NCI-H524 (cell line): Measurements from ENCODE around the gene CST9L.
"Not testable (repeated sequence)": the region's sequence is repeated elsewhere in the genome, so short reads cannot be mapped to it uniquely, and the experiment has no call there.

ENCODE experiments used
- DNase-seq, 2 experiments: peaks; one replicate each; lab custom pipeline; 2025; lab: John Stamatoyannopoulos, UW

The CST9L gene

DNA sequence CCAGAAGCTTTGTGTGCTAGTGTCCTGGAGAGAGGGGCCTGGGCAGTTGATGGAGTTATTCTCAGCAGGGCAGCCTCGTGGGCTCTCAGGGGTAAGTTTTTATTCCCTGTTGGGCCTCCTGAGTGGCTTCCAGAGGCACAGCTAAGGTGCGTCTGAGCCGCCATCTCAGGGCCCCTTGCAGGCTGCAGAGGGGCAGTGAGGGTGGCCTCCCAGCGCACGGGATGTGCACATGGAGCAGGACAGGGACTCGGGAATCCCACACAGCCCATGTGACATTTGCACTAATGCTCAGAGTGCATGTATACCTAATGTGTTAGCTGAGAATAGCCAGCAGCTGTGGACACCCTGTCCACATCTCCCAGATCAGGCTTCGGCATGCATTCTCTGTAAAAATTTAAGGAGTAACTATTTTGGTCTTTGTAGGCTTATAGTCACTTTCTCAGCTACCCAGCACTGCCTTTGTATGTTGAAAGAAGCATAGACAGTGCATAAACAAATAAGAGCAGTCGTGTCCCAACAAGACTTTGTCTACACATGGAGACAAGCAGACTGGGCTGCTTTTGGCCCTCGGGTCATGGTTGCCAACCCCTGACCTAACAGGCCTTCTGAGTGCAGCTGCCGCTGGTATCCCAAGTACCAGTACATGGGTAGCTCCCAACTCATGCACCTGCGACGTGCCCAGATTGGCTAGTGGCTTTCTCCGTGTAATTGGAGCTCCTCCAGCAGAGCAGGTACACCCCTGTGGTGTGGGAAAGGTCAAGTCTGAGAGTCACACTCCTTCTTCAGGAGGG is 18.6 kb upstream of the CST9L start:
- no peak for DNase-seq

DNA sequence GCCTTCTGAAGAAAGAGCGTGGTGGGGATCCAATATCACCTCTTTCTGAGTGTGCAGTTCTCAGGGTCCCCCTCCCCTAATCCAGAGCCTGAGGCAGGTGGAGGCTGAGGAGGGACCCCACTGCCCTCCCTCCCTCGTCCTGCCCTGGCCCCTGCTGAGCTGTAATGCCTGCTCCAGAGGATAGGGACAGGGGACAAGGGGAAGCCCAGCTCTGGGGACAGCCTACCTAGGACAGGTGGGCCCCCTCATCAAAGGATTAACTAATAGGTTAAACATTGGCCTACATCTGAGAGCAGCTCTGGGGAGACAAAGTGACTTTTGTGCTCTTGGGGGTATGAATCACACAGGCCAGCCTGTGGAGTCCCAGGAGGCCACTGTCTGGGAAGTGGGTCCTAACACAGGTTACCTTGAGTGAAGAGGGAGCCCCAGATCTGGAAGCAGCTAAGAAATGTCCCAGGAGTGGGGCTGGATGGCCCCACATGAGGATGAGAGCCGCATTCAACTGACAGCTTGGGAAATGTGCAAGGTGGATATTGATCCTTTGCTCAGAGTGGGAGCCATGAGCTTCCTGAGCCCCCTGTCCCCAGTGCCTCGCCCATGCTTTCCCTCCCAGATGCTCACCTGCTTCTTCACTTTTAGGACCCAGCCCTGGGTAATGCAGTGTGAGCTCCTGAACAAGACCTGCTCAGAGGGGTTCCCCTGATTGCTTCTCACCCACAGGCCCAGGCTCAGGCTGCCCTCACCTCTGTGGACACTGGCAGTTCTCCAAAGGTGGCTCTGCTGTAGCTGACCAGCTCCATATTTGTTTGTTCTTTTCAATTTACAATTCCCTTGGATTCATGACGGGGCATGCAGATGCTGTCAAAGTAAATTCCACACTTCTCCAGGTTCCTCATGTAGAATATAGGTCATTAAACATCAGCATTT is 17.8 kb upstream of the CST9L start:
- DNase-seq, result no peak

DNA sequence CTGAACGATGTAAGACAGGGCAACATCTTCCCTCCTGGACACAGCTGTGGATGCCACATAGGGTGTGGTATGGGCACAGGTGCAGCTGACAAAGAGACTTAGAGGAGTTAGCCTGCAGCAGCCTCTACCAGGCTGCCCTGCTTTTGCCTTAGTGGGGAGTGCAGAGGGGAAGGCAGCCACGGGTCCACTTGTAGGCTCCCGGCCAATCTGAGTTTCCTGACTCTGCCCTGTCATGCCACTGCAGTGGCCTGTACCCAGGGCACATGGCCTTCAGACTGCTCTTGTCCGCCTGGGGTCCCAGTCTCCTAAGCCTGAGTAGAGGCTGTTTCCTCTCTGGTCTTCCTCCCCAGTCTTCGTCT is 17.1 kb upstream of the CST9L start:
- DNase-seq, result no peak

DNA sequence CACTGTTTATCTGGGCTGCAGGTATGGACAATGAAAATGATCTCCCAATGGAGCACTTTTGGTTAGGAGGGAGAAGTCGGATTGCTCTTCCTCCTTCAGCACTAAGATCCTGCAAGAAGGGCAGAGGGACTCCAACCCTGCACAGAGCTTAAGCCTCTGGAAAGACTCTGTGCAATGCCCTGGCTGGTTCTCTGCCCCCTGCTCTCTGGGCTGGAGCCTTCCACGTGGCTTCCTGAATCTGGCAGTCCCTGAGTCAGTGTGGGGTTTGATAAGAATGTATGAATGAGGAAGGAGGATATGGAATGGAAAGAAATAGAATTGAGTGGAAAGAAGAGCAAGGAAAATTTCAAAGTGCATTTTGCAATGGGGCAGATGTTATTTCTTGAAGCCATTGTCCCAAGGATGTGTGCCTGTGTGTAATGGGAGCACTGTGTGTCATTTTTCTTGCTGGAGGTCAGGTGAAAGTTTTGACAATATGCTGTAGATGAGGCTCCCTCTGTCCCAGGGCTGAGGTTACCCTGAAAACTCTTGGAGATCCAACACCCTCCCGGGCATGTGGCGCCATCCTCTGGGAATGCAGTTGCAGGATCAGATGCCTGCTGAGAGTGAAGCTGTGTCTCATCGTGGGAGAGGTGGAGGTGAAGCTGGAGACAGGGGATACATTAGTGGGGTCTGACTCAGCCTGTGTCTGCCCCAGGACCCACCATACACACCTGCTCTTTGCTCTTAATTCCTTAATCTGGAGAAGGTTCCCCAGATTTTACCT is 16.3 kb upstream of the CST9L start:
- no peak for DNase-seq

DNA sequence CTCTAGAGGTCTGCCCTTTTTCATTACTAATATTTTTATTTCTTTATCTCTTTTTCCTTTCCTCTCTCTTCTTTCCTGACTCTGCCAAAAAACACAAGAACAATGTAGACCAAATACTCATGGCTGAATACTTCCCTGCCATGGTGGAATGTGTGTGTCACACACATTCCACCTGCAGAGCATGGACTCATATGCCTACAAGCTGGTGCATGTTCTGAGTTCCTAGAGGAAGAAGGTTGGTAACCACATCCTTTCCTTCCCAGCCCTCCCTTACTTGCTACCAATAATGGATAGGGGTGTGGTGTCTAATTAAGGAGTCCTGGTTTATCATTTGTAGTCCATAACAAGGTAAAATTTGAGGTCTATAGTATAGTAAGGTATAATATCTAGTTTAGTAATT is 15.2 kb upstream of the CST9L start:
- DNase-seq, result no peak

DNA sequence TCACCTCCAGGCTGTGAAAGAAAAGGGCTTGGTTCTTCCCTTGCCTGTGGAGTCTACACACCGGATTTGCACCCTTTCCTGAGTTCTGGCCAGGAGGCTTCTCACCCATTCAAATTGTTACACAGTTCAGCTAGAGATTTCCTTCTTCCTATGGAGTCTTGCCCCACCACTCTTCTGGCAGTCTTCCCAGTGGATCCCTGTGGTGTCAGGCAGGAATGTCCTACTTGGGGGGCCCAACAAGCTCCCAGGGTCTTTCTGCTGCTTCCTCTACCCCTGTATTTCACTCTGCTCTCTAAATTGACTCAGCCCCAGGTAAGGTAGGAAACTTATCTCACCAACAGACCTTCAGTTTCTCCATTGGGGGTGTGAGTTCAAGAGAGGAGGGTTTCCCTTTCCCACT is 14.0 kb upstream of the CST9L start:
- no peak for DNase-seq

DNA sequence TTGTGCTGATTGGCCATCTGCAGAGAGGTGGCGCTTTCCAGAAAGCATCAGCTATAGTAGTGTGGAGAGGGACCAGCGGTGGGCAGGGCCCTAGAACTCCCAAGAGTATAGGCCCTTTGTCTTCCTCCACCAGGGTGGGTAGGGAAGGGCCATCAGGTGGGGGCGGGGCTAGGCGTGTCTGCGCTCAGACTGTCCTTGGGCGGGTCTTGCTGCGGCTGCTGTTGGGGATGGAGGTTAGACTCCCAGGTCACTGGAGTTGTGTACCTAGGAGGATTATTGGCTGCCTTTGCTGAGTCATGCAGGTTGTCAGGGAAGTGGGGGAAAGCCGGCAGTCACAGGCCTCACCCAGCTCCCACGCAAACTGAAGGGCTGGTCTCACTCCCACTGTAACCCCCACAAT is 13.5 kb upstream of the CST9L start:
- not testable (repeated sequence) for DNase-seq

DNA sequence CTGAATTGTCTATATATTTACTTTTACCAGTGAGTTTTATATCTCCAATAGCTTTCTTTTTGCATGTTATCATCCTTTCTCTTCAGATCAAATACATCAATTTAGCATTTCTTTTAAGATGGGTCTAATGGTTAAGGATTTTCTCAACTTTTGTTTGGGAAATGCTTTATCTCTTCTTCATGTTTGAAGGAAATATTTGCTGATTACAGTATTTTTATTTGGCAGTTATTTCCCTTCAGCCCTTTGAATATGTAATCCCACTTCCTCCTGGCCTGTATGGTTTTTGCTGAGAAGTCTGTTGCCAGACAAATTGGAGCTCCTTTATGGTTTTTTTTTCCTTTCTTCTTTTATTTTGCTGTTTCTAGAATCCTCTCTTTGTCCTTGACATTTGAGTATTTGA is 6.7 kb upstream of the CST9L start:
- no peak for DNase-seq

DNA sequence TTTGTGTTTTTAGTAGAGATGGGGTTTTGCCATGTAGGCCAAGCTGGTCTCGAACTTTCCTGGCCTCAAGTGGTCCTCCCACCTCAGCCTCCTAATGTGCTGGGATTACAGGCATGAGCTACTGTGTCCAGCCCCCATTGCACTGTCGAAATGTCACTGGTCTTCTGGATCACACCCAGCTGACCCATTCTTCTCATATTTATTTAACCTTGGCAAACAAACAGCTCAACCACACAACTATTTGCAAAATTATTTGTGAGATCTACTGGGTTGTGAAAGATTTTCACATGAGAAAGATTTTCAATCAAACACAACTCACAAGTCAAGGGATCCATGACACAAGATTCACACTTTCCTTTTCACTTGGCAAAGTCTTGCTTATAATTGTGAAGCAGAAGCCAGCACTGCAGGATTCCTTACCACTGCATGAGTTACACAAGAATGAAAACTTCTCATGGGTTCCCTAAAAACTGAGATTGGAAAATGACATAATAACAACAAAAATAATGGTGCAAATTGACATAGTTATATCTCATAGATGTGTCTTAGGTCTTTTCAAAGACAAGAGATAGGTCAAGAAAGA is 2.0 kb upstream of the CST9L start:
- no peak for DNase-seq

DNA sequence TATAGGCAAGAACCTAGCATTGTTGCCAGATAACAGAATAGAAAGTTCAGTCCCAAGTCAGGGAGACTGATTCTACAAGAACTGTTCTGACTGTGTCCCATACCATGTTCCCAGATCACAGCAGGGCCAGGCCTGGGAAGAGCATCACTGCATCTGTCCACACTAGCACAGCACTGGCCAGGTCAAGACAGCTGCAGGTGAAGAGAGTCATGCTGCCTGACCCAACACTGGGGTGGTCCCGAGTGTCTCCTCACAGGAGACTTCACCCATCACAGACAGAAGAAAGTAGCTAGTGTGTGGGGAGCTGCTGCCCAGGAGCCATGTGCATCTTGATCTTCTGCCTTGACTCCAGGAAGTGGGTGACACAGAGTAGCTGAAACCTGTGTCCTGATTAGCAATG is 1.3 kb upstream of the CST9L start:
- DNase-seq, result no peak

DNA sequence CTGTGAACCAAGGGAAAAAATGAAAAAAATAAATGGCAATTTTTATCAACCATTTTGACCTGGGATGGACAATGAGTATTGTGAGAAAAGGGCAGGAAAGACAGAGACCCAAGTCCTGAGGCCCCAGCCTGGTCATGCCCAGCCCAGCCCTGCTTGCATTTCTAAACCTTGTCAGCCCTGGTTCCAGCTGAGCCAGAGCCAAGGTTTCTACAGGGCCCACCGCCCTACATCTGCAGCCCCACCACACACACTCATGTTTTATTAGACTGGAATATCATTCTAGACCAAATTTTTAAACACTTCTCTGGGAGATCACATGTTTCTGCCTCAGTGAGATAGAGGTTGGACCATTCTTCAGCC is 667 bp upstream of the CST9L start:
- no peak for DNase-seq

DNA sequence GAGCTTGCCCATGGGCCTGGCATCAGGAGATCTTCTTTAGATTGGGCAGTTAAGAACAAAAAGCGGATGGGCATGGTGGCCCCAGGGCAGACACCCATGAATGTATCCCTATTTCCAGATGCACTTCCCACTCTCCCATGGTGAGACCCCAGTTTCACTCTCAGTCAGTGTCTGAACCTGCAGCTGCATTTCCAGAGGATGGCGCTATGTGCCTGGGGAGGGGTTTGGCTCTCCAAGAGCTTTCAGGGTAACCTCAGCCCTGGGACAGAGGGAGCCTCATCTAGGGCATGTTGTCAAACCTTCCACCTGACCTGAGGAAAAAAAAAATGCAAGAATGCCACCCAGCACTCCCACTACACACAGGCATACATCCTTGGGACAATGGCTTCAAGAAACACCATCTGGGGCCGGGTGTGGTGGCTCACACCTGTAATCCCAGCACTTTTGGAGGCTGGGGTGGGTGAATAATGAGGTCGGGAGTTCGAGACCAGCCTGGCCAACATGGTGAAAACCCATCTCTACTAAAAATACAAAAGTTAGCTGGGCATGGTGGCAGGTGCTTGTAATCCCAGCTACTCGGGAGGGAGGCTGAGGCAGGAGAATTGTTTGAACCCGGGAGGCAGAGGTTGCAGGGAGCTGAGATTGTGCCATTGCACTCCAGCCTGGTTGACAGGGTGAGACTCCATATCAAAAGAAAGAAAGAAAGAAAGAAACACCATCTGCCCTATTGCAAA is 1.9 kb downstream of the CST9L start:
- no peak for DNase-seq

DNA sequence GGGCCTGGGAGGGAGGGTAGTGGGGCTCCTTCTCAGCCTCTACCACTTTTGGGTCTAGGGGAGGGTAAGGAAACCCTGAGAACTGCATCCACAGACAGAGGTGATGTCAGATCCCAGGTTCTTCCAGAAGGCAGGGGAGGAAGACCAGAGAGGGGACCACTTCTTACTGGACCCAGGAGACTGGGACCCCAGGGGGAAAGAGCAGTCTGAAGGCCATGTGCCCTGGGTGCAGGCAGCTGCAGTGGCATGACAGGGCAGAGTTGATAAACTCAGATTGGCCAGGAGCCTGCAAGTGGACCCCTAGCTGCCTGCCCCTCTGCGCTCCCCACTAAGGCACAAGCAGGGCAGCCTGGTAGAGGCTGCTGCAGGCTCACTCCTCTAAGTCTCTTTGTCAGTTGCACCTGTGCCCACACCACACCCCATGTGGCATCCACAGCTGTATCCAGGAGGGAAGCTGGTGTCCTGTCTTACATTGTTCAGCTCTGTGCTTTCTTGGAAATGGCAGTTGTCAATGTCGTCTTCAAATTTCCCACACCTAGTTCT is 2.7 kb downstream of the CST9L start:
- DNase-seq, result no peak

DNA sequence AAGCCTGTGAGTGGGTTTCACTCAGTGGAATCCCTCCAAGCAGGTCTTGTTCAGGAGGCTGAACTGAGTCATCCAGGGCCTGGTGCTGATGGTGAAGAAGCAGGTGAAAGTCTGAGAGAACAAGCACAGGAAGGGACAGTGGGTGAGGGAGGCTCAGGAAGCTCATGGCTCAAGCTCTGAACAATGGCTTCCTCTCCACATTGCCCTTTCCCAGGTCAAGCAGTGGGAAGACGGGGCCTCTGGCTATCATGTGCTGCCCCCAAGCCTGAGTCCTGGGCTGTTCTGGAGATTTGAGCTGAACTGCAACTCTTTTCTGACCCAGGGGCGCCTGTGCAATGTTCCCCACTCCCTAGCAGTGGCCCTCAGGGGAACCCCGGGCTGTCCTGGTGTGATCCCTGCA is 3.4 kb downstream of the CST9L start:
- no peak for DNase-seq

DNA sequence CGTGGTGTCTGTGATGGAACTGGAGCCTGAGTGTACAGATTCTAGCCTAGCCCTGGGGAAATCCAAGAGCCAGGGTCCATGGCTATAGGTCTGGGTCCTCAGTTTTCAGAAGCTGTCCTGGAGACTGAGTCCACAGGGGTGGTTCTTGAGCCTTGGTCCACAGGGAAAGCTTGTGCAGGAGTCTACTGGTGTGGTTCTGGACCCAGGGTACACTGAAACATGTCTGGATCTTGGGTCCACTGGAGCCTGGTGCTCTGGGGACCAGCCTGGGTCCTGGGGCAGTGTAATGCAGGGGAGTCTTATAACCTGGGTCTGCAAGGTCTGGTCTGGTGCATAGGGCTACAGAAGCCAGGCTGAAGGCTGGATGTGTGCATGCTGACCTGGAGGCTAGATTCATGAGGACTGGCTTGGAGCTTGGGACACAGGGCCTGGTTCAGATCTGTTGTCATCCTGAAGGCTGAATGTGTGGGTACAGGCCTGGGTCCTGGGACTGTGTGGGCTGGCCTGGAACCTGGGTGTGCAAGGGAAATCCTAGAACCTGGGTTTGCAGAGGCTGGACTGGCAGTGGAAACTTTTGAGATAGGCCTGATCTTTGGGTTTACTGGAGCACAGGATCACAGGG is 5.5 kb downstream of the CST9L start:
- no peak for DNase-seq

DNA sequence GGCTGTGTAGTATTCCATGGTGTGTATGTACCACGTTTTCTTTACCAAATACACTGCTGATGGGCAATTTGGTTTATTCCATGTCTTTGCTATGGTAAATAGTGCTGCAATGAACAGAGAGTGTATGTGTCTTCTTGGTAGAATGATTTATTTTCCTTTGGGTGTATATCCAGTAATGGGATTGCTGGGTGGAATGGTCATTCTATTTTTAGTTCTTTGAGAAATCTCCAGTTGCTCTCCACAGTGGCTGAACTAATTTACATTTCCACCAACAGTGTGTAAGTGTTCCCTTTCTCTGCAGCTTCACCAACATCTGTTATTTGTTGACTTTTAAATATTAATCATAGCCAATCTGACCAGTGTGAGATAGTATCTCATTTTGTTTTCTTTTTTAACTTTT is 13.9 kb downstream of the CST9L start:
- no peak for DNase-seq

DNA sequence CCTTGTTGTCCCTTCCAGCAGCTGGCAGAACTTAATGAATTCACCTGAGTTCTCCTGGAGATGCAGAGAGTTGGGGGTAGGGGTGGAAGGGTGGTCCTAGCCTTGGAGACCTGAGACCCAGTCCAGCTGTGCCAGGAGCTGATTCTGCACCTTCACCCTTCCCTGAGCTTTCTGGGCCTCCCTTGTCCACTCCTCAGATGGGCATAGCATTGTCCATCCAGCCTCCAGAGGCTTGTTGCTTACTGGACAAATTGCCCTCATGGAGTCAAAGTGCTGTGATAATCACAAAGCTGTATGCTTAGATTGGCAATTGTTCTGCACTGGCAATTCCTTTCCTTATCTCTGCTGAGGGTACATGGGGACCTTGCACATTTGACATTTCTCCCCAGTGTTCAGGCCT is 16.5 kb downstream of the CST9L start:
- DNase-seq, result no peak

DNA sequence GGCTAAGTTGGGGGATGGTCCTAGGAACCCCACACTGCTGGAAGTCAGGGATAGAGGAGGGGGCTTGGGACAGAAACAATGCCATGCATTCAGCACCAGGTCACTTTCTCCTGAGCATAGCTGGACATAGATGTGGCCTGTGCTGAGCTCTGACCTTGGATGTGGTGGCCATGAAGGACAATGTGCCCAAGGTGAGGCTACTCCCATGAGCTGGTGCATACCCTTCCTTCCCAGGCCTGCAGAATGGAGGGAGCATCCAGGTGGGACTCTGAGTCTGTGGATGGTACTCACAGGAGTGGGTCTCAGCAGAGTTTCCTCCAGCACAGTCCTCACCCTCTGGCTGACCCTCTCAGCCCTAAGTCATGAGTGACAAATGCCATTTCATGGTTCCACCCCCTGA is 16.9 kb downstream of the CST9L start:
- no peak for DNase-seq

DNA sequence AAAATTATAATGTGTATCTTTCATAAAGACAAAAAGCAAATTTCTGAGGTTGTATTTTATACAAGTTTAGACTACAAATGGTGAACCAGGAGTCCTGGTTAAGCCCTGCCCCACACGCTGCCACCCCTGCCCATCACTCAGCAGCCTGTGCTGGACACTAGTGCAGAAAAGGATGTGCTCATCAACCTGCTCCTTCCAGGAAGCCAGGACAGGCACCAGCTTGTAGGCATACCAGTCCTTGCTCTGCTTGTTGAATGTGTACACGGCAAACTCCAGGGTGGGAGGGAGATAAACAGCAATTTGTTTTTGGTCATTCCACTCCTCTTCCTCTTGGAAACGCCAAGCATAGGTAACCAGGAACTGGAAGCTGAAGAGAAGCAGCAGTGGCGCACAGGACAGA is 18.1 kb downstream of the CST9L start:
- DNase-seq, result no peak

DNA sequence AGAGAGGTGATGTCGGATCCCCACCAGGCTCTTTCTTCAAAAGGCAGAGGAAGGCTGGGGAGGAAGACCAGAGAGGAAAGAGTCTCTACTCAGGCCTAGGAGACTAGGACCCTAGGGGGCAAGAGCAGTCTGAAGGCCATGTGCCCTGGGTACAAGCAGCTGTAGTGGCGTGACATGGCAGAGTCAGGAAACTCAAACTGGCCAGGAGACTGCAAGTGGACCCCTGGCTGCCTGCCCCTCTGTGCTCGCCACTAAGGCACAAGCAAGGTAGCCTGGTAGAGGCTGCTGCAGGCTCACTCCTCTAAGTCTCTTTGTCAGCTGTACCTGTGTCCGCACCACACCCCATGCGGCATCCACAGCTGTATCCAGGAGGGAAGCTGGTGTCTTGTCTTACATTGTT is 19.9 kb downstream of the CST9L start:
- no peak for DNase-seq

DNA sequence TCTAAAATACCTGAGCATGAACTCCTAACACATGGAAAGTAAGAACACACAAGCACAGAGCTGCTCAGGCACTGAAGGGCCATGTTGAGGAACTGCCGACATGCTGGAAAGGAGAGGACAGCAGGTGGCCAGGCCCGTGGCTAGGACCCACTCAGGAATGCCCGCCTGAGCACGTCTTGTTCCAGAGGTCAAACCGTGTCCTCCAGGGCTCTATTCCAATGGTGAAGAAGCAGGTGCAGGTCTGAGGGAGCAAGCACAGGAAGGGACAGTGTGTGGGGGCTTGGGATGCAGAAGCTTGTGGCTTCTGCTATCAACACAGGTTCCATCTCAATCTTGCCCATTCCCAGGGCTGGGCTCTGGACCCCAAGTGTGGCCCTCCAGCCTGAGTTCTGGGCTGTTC is 20.7 kb downstream of the CST9L start:
- no peak for DNase-seq
